Right hindlimb (tissue), 1 donor: ENCODE measurements around the gene LRRC74A.

Source experiments
- DNase-seq: peaks from one replicate; pipeline ENCODE4 v3.0.0-alpha.2; 2018

The LRRC74A gene

GRCh38 chr14:76855066-76855465 lies 28.9 kb downstream of the LRRC74A start:
- no peak for DNase-seq

DNA sequence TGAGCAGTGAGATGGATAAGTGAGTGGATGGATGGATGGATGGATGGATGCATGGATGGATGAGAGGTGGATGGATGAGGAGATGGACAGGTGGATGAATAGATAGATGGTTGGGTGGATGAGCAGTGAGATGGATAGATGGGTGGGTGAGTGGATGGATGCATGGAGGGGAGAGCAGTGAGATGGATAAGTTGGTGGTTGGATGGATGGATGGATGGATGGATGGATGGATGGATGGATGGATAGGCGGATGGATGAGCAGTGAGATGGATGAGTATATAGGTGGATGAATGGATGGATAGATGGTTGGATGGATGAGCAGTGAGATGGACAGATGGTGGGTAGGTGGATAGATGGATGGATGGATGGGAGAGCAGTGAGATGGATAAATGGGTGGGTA lies 30.6 kb downstream of the LRRC74A start:
- no peak for DNase-seq

DNA sequence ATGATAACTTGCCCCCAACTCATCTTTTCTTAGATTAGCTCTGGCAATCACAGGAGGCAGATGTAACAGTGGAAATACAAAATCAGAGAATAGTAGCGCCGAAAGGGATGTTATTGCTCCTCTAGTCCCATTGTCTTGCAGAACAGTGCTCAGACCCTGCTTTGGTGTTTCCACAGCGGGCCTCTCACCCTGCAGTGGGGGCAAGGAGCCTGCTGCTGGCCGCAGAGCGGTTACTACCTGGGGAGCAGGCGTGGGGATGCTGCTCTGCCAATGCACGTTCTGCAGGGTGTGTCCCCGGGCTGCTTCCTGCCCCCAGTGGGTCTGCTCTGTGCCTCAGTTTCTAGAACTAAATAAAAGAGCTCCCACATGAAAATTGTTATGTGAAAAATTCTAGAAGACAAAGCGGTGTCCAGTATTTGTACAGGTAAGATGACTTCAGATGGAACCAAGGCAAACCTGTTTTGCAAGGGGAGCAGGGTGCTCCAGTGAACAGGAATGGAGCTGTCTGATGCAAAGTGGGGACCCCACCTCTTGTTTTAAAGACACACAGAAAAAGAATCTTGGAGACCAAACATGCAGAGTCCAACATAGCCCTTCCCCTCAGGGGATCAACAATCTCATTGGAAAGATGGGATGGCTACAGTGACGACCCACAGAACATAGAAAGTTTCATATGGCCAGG lies 35.5 kb downstream of the LRRC74A start:
- no peak for DNase-seq

DNA sequence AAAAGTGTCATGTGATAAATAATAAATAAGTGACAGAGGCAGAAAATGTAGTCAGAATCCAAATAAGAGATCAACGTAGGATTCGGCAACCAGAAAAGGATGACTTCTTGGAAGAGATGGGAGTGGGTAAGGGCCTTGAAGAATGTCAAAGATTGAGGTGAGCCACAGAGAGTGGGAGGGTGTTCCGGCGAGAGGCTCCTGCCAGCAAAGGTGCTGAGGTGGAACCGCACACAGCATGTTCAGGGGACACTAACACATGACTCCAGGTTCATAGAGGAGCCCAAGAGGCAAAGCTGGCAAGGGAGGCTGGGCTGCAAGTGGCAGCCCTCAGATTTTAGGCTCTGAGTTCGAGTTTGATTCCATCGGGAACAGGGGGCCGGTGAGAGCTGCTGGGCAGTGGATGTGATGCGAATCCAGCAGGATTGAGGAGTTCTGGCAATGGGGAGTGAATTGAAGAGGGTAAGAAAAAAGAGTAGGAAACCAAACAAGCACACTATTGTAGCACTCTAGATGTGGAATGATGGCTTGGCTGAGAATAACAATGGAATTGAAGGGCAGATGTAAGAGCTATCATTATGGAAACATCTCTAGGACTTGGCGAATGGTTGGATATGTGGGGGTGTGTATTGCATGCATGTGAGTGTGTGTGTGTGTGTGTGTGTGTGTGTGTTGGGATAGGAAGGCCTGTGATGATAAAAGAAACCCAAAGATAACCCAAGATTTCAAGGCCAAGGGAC lies 36.5 kb downstream of the LRRC74A start:
- DNase-seq, result no peak

DNA sequence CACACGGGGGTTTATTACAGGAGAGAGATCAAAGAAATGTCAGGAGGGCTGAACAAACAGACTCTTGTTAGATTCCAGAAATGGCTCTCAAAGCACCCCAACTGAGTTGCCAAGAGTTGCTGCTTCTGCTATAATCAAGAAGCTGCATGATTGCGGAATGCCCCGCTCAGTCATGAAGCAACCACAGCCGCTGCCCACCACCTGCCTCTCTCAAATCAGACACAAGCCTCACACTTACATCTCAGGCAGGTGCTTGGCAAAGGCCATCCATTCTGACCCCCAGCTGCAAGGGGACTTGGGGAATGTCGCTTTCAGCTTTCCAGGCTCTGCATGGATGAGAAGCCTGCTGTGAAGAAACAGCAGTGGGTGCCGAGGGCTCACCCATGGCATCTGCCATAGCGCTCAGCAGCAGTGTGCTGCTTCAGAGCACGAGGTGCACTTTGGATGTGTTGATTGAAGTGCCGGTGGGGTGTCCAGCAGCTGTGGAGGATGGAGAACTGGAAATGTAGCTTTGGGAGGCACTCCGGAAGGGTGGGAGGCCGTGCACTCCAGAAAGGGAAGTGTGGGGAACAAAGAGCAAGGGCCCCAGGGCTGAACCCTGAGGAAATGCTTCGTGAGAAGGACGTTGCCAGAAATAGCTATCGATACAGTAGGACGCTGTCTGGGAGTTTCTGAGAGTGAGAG lies 37.7 kb downstream of the LRRC74A start:
- peak; percentile 68 for DNase-seq

- no peak for DNase-seq
Measured at GRCh38 chr14:76866456-76866855, 40.2 kb downstream of the LRRC74A start.

DNA sequence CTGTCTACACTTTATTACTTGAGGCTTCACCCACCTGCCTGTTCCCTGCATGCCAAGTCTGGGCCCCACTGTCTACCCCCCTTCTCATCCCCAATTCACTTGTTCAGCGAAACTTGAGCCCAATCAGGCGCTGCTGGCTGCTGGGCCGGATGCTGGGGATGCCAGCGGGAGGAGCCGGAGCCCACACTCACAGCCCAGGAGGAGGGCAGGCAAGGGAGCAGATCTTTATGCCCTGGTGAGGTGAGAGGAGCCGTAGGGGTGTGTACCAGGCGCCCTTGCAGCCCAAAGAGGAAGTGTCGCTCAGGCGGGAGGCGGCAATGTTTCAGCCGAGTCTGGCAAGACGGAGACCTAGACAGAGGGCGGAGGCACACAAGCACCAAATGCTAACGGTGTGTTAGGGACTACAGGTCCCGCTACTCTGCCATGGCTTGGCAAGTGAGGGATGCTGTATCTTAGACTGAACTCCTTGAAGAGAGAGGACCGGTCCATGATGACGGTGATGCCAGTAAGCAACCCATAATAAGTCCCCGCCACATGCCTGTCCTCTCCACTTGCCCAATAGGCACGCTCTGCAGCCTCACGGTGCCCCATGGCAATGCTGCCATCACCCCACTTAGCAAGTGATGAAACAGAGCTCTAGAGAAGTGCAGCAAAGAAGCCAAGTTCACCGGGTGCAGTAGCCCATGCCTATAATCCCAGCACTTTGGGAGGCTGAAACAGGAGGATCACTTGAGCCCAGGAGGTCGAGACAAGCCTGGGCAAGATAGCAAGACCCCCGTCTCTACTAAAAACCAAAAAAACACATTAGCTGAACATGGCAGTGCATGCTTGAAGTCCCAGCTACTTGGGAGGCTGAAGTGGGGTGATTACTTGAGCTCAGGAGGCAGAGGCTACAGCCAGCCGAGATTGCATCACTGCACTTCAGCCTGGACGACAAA lies 41.6 kb downstream of the LRRC74A start:
- DNase-seq, result peak; percentile 60

GRCh38 chr14:76868454-76869170 lies 42.4 kb downstream of the LRRC74A start:
- peak; percentile 79 for DNase-seq

DNA sequence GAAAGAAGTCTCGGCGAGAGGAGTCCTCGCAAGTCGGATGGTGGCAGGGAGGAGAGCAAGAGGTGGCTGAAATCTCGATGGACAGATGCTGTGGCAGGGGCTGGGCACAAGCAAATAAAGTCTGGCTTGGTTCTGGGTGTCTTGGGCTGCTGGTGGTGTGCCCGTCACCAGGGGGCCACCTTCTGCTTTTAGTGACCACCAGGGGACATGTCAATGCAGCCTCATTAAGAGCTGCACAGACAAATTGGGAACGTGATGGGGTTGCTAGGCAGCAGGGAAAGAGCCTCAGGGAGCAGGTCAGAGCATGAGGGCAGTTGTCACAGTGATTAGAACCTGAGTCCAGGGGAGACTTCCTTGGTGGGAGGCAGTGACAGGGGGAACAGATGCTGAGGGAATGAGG lies 44.0 kb downstream of the LRRC74A start:
- DNase-seq, result no peak

GRCh38 chr14:76872796-76873432 lies 46.7 kb downstream of the LRRC74A start:
- DNase-seq, result peak; percentile 68

DNA sequence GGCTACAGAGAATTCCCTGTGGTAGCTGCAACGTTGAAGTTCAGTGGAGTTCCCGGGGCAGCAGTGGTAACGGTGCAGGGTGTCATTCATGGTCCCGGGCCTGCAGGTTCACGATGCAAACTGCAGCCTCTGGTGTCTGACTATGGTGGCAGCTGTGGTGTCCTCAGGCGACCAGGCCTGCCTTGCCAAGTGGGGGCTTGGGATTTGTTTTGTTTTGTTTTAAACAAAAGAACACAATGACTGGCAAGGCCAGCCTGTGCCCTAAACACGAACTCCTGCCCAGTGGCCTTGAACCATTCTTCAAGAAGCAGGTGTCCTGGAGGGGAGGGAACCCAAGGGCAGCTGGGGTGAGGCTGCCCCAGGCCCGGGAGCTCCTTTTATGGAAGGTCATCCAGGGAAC lies 48.5 kb downstream of the LRRC74A start:
- no peak for DNase-seq

- DNase-seq, result peak; percentile 70
Measured at GRCh38 chr14:76876076-76876475, 49.9 kb downstream of the LRRC74A start.

GRCh38 chr14:76877871-76878270 lies 51.7 kb downstream of the LRRC74A start:
- no peak for DNase-seq

DNA sequence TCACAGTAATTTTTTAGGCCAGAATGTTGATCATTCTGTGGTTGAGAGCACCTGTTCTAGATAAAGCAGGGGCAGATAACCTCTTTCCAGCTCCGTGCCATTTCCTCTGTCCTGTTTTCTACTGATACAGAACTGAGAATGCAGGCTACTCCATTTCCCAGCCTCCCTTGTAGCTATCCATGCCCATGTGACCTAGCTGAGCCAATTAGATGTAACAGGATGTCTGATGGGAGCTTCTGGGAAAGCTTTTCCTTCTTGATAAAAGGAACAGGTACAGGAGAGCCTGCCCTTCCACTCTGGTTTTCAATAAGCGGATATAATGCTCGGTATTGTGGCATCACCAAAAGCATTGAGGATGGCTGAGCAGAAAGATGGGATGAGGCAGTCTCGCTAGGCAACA lies 54.2 kb downstream of the LRRC74A start:
- no peak for DNase-seq

DNA sequence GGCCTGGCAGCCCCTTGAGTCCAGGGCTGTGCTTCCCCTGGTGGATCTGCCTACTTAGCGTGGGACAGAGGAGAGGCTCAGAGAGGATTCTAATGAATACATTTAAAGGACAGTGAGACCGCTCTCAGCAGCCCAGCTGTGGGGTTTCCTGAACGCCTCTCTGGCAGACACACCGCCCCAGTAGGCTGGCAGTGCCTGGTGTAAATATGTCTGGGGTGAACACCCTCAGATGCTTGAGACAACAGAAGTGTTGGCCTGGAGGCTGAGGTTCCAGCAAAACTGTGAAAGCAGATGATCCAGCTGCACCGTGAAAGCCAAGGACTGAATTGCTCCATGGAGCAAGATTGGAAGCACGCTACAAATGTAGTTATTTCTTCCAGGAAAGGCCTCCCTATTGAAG lies 55.1 kb downstream of the LRRC74A start:
- peak; percentile 67 for DNase-seq

DNA sequence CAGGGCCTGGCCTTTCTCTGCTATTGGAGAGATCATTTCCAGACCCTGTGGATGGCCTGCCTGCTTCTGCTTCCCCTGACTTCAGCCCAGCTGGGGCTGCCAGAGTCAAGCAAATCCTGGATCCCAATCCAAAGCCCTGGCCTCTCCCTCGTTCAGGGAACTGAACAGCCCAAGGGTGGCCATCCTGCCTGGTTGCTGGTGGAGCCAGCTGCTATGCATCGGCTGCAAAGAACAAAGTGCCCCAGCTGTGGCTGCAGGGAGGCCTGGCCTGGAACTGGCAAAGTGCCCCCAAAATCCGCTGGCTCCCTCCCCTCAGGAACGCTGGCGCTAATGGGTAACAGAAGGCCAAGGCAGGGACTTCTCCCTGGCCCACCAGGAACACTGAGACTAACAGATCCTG lies 56.4 kb downstream of the LRRC74A start:
- DNase-seq, result peak; percentile 81

- DNase-seq, result no peak
Measured at GRCh38 chr14:76883447-76883846, 57.2 kb downstream of the LRRC74A start.

DNA sequence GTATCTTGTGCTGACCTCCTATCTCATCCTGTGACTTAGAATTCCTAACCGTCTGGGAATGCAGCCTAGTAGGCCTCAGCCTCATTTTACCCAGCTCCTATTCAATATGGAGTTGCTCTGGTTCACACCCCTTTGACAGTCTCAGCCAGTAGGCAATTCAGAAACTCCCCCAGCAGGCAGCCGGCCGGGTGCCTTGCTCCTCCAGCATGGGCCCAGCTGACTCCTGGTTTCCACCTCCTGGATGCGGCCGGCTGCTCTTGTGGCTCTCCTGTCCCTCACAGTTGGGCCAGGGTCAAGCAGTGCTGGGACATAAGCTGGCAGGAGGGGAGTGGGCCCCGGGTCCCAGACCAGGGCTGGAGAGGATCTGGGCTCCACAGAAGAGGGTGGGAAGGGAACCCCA lies 58.2 kb downstream of the LRRC74A start:
- no peak for DNase-seq

DNA sequence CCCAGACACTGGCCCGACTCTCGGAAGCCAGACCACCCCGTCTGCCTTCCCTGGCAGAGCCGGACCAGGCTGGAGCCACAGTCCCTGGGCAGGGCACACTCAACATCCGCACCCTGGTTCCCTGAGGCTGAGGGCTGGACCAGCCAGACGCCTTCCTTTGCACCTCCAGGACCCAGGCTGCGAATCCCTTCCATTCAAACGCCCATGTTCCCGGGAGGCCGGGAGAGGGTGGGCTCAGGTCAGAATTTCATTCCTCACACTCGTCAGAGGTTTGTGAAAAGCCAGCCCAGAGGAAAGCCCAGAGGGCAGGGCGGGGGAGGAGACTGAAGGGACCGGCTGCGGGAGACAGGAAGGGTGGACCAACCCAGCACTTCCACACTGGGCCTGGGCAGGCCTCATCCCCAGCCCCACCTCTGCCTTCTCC lies 58.7 kb downstream of the LRRC74A start:
- no peak for DNase-seq

- DNase-seq, result peak; percentile 61
Measured at GRCh38 chr14:76887191-76887590, 61.0 kb downstream of the LRRC74A start.

DNA sequence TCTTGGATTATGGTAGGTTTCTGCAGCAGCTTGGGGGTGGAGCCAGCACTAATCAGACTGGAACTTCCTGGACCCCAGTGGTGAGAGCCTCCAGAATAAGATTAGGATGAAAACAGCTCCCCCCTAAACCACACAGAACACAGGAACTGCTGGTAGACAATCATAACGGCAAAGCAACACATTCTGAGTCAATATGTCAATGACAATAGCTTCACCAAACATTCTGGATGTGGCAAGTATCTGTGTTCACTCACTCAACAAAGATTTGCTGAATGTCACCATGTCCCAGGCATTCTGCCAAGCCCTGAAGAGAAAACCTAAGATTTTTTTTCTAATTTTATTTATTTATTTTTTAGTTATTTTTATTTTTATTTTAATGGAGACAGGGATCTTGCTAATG lies 65.2 kb downstream of the LRRC74A start:
- DNase-seq, result no peak

- no peak for DNase-seq
Measured at GRCh38 chr14:76894308-76894707, 68.1 kb downstream of the LRRC74A start.
